CD4-positive, alpha-beta memory T cell (primary cell): ENCODE measurements around the gene TMEM203. TPM values are rescaled to one million over a fixed set of nuclear protein-coding genes. Genes with fewer than 3 reads are reported as not detected.

Source experiments
- CTCF ChIA-PET: fragments of 350-600 bp; sonication (Branson Sonifier 250); formaldehyde crosslinking; loops from one replicate; lab custom pipeline; 2021; ENCODE audit warnings: inconsistent platforms; ENCODE audit not compliant: partially characterized antibody; lab: Charles Lee
- POLR2A ChIA-PET: fragments of 350-600 bp; sonication (Branson Sonifier 250); formaldehyde crosslinking; loops from one replicate; lab custom pipeline; 2021; ENCODE audit not compliant: partially characterized antibody; lab: Charles Lee
- DNase-seq, 5 donors: peaks; one replicate each; pipeline versions ENCODE4 v3.0.0 to v3.0.0-alpha.2; 2020 to 2022; ENCODE audit warnings: mixed read lengths in 1 of 5
- H3K27ac ChIP-seq: one replicate; pipeline ENCODE4 v1.7.0; 2013; ENCODE audit warnings: low read depth, low read length
- H3K27me3 ChIP-seq: 2 replicates; pipeline ENCODE4 v1.7.0; 2013; ENCODE audit warnings: mild to moderate bottlenecking, low read length, moderate library complexity; ENCODE audit not compliant: insufficient read depth
- H3K36me3 ChIP-seq: 2 replicates; pipeline ENCODE4 v1.7.0; 2013; ENCODE audit warnings: mild to moderate bottlenecking, low read length, moderate library complexity; ENCODE audit not compliant: insufficient read depth
- H3K4me1 ChIP-seq: 2 replicates; pipeline ENCODE4 v1.7.0; 2013; ENCODE audit warnings: mild to moderate bottlenecking, low read length, moderate library complexity; ENCODE audit not compliant: insufficient read depth
- H3K4me3 ChIP-seq, 2 donors: one replicate each; pipeline ENCODE4 v1.7.0; 2013; ENCODE audit warnings: low read length in 2 of 2, mild to moderate bottlenecking in 1 of 2
- H3K9me3 ChIP-seq, 2 donors: one replicate each; pipeline ENCODE4 v1.7.0; 2013; ENCODE audit warnings: low read length in 2 of 2, control low read depth in 1 of 2; ENCODE audit not compliant: control insufficient read depth in 1 of 2
- H3K27ac Mint-ChIP-seq, 7 donors: one replicate each; pipeline ENCODE4 v1.8.0; 2020 to 2021; ENCODE audit warnings: mixed read lengths in 7 of 7, mild to moderate bottlenecking in 6 of 7, inconsistent platforms in 3 of 7, moderate library complexity in 3 of 7
- H3K27me3 Mint-ChIP-seq, 2 donors: one replicate each; pipeline ENCODE4 v1.8.0; 2020 to 2021; ENCODE audit warnings: mixed read lengths in 2 of 2
- H3K36me3 Mint-ChIP-seq, 2 donors: one replicate each; pipeline ENCODE4 v1.8.0; 2020 to 2021; ENCODE audit warnings: mixed read lengths in 2 of 2, inconsistent platforms in 1 of 2, mild to moderate bottlenecking in 1 of 2
- H3K4me1 Mint-ChIP-seq, 4 donors: one replicate each; pipeline ENCODE4 v1.8.0; 2020 to 2021; ENCODE audit warnings: mixed read lengths in 4 of 4, mild to moderate bottlenecking in 1 of 4
- H3K4me3 Mint-ChIP-seq, 8 donors: one replicate each; pipeline ENCODE4 v1.8.0; 2020 to 2021; ENCODE audit warnings: mixed read lengths in 8 of 8, mild to moderate bottlenecking in 7 of 8, moderate library complexity in 6 of 8, inconsistent platforms in 3 of 8
- H3K9me3 Mint-ChIP-seq, 8 donors: one replicate each; pipeline ENCODE4 v1.8.0; 2020 to 2021; ENCODE audit warnings: mixed read lengths in 8 of 8, mild to moderate bottlenecking in 5 of 8, inconsistent platforms in 3 of 8, moderate library complexity in 1 of 8
- intact Hi-C: fragments of 100-400 bp; cut with micrococcal nuclease; formaldehyde crosslinking; loops from one replicate; pipeline ENCODE4 v1.15.1; 2023
- polyA plus RNA-seq, 2 donors: library from polyadenylated mRNA; unstranded; fragments of 300-500 nt; fragmentation: Illumina TruSeq; gene quantifications; one replicate each; pipeline ENCODE4 v1.2.3, GENCODE V29; 2021
- total RNA-seq, 2 experiments: library from RNA; stranded (reverse); gene quantifications; one replicate each; pipeline ENCODE4 v1.2.3, GENCODE V29; 2021

The TMEM203 gene
- total and polyA plus RNA-seq, 4 experiments from 2014 or later = 39.5 to 170 (median 86.0) TPM

- CTCF ChIA-PET = no interaction called here
- intact Hi-C loops = loop anchor here (2.0 kb wide), 1 partner anchor 53 kb away; no protein-coding TSS in a partner anchor
- peaks cover 4 to 7% of the 10 kb centered on the region in 2 donors for H3K27me3 Mint-ChIP-seq
- POLR2A ChIA-PET = interaction anchor here (0.5 to 2.5 kb wide), 2 partner anchors 15 to 111 kb away, joined by 3 to 8 read pairs; partner anchors contain the start of genes ANAPC2 and SSNA1
- Histone ChIP-seq H3K27me3 (peaks cover 23% of the 10 kb centered on the region), H3K4me1 (no peaks in the 10 kb centered on the region), H3K36me3 (no peaks in the 10 kb centered on the region), H3K4me3 (no peak overlapping the region), H3K27ac (no peak overlapping the region), H3K9me3 (no peaks in the 10 kb centered on the region)
- peaks cover 4 to 10% of the 10 kb centered on the region in 2 donors for H3K36me3 Mint-ChIP-seq
- H3K27ac Mint-ChIP-seq = peak overlapping the region in 1 of 7 donors; percentile 64
- no peaks in the 10 kb centered on the region for H3K9me3 Mint-ChIP-seq
- no peak overlapping the region for H3K4me3 Mint-ChIP-seq
- no peak for DNase-seq
- peaks cover 2 to 13% (median 7%) of the 10 kb centered on the region in 4 donors for H3K4me1 Mint-ChIP-seq
These were observed 31.4 kb downstream of the TMEM203 start for GRCh38 chr9:137173796-137174664.

GRCh38 chr9:137172901-137173795 lies 32.3 kb downstream of the TMEM203 start:
- DNase-seq = no peak
- Mint-ChIP-seq H3K36me3 (peaks cover 4 to 10% of the 10 kb centered on the region in 2 donors), H3K9me3 (no peaks in the 10 kb centered on the region), H3K4me3 (no peak overlapping the region), H3K27ac (peak overlapping the region in 1 of 7 donors; percentile 64), H3K27me3 (peaks cover 7% of the 10 kb centered on the region in 2 donors), H3K4me1 (peaks cover 2 to 13% (median 8%) of the 10 kb centered on the region in 4 donors)
- Histone ChIP-seq H3K4me1 (no peaks in the 10 kb centered on the region), H3K36me3 (no peaks in the 10 kb centered on the region), H3K4me3 (no peak overlapping the region), H3K27ac (no peak overlapping the region), H3K9me3 (no peaks in the 10 kb centered on the region), H3K27me3 (peaks cover 23% of the 10 kb centered on the region)
- intact Hi-C loops = no loop called here
- POLR2A ChIA-PET = interaction anchor here (2.5 kb wide), 1 partner anchor 16 kb away, joined by 8 read pairs; the partner anchor contains the start of genes ANAPC2 and SSNA1
- CTCF ChIA-PET = no interaction called here

- peaks cover 0 to 10% (median 7%) of the 10 kb centered on the region in 4 donors for H3K4me1 Mint-ChIP-seq
- intact Hi-C loops = no loop called here
- H3K9me3 Mint-ChIP-seq = no peaks in the 10 kb centered on the region
- ChIA-PET POLR2A (interaction anchor here (0.6 to 0.7 kb wide), 2 partner anchors 14 to 42 kb away, joined by 3 read pairs; no protein-coding TSS in a partner anchor), CTCF (no interaction called here)
- peaks cover 12% of the 10 kb centered on the region in 2 donors for H3K27me3 Mint-ChIP-seq
- H3K4me3 Mint-ChIP-seq = no peak overlapping the region
- DNase-seq = no peak
- no peak overlapping the region for H3K4me3 ChIP-seq
- peaks cover 0 to 4% of the 10 kb centered on the region in 2 donors for H3K36me3 Mint-ChIP-seq
- H3K27ac ChIP-seq = no peak overlapping the region
- peaks cover 31% of the 10 kb centered on the region for H3K27me3 ChIP-seq
- H3K27ac Mint-ChIP-seq = no peak overlapping the region
- no peaks in the 10 kb centered on the region for H3K4me1 ChIP-seq
- no peaks in the 10 kb centered on the region for H3K36me3 ChIP-seq
- H3K9me3 ChIP-seq = no peaks in the 10 kb centered on the region
These were observed 34.1 kb downstream of the TMEM203 start for GRCh38 chr9:137171149-137171900.

- Histone ChIP-seq H3K9me3 (no peaks in the 10 kb centered on the region), H3K4me3 (no peak overlapping the region), H3K27ac (no peak overlapping the region), H3K36me3 (no peaks in the 10 kb centered on the region), H3K4me1 (no peaks in the 10 kb centered on the region), H3K27me3 (peaks cover 33% of the 10 kb centered on the region)
- H3K4me3 Mint-ChIP-seq = no peak overlapping the region
- H3K36me3 Mint-ChIP-seq = no peaks in the 10 kb centered on the region
- H3K9me3 Mint-ChIP-seq = no peaks in the 10 kb centered on the region
- peaks cover 12 to 13% of the 10 kb centered on the region in 2 donors for H3K27me3 Mint-ChIP-seq
- no peak overlapping the region for H3K27ac Mint-ChIP-seq
- ChIA-PET POLR2A (interaction anchor here (0.6 kb wide), 1 partner anchor 14 kb away, joined by 3 read pairs; no protein-coding TSS in a partner anchor), CTCF (no interaction called here)
- DNase-seq = no peak
- peaks cover 0 to 6% (median 3%) of the 10 kb centered on the region in 4 donors for H3K4me1 Mint-ChIP-seq
- intact Hi-C loops = no loop called here
These were observed 34.8 kb downstream of the TMEM203 start for GRCh38 chr9:137170486-137171148.

- CTCF ChIA-PET = no interaction called here
- intact Hi-C loops = no loop called here
- POLR2A ChIA-PET = no interaction called here
- Histone ChIP-seq H3K27me3 (peaks cover 33% of the 10 kb centered on the region), H3K4me3 (peak within 1 kb of the TSS in 1 of 2 donors; percentile 14), H3K27ac (no peak within 1 kb of the TSS), H3K4me1 (no peaks in the 10 kb centered on the region), H3K36me3 (no peaks in the 10 kb centered on the region), H3K9me3 (no peaks in the 10 kb centered on the region)
- no peak for DNase-seq
- no peaks in the 10 kb centered on the region for H3K36me3 Mint-ChIP-seq
- peaks cover 0 to 6% (median 3%) of the 10 kb centered on the region in 4 donors for H3K4me1 Mint-ChIP-seq
- no peak within 1 kb of the TSS for H3K27ac Mint-ChIP-seq
- H3K27me3 Mint-ChIP-seq = peaks cover 12 to 15% of the 10 kb centered on the region in 2 donors
- H3K4me3 Mint-ChIP-seq = peak within 1 kb of the TSS in 6 of 8 donors; percentile 43 to 79 (median 62)
- H3K9me3 Mint-ChIP-seq = no peaks in the 10 kb centered on the region
These were observed 35.5 kb downstream of the TMEM203 start, which contains the start of gene LRRC26 for GRCh38 chr9:137169896-137170358. Gene LRRC26 (minus strand): TSS chr9:137170051. CDS start chr9:137169943, 108 bp downstream.
